Cardiac muscle cell (in vitro differentiated cells and primary cell): ENCODE data around the gene TLE4. TPM values are rescaled to one million over a fixed set of nuclear protein-coding genes. Genes with fewer than 3 reads are reported as not detected.

Source experiments
- DNase-seq, 2 donors: peaks; one replicate each; pipeline versions ENCODE4 v3.0.0 to v3.0.0-alpha.2; 2010 to 2017; ENCODE audit warnings: low read depth in 1 of 2, low spot score in 1 of 2
- H3K27ac ChIP-seq: fragments of 200-600 bp; sonication (generic); 2 replicates; pipeline ENCODE4 v1.5.1; 2016
- H3K27me3 ChIP-seq: fragments of 200-600 bp; sonication (generic); 2 replicates; pipeline ENCODE4 v1.6.0; 2016; ENCODE audit warnings: control low read depth
- H3K36me3 ChIP-seq: fragments of 200-600 bp; sonication (generic); 2 replicates; pipeline ENCODE4 v1.5.1; 2016; ENCODE audit warnings: control low read depth
- H3K4me1 ChIP-seq: fragments of 200-600 bp; sonication (generic); 2 replicates; pipeline ENCODE4 v1.8.1; 2017; ENCODE audit warnings: low read depth, mild to moderate bottlenecking, mixed run types
- H3K4me3 ChIP-seq: fragments of 200-600 bp; sonication (generic); 2 replicates; pipeline ENCODE4 v1.5.1; 2016; ENCODE audit warnings: mild to moderate bottlenecking
- H3K9me3 ChIP-seq: fragments of 200-600 bp; sonication (generic); 2 replicates; pipeline ENCODE4 v1.5.1; 2017; ENCODE audit warnings: low read depth, mild to moderate bottlenecking, control low read depth
- polyA plus RNA-seq: library from polyadenylated mRNA; unstranded; fragments of >200 nt; fragmentation: Nextera tagmentation; extraction: Ambion mirVana; gene quantifications from 2 replicates; pipeline ENCODE4 v1.2.1, GENCODE V29; 2016
- total RNA-seq: library from RNA; depleted of rRNA; stranded (reverse); fragments of >200 nt; gene quantifications from 2 replicates; pipeline ENCODE4 v1.2.3, GENCODE V29; 2016
- TF ChIP-seq, protein P1 (sequence below): IDR thresholded peaks from 2 replicates; pipeline ENCODE4 v1.5.1; 2012; ENCODE audit warnings: low read depth, mild to moderate bottlenecking, low read length

The TLE4 gene
- total and polyA plus RNA-seq, 2 experiments from 2014 or later: 9.1 to 11.9 TPM

DNA sequence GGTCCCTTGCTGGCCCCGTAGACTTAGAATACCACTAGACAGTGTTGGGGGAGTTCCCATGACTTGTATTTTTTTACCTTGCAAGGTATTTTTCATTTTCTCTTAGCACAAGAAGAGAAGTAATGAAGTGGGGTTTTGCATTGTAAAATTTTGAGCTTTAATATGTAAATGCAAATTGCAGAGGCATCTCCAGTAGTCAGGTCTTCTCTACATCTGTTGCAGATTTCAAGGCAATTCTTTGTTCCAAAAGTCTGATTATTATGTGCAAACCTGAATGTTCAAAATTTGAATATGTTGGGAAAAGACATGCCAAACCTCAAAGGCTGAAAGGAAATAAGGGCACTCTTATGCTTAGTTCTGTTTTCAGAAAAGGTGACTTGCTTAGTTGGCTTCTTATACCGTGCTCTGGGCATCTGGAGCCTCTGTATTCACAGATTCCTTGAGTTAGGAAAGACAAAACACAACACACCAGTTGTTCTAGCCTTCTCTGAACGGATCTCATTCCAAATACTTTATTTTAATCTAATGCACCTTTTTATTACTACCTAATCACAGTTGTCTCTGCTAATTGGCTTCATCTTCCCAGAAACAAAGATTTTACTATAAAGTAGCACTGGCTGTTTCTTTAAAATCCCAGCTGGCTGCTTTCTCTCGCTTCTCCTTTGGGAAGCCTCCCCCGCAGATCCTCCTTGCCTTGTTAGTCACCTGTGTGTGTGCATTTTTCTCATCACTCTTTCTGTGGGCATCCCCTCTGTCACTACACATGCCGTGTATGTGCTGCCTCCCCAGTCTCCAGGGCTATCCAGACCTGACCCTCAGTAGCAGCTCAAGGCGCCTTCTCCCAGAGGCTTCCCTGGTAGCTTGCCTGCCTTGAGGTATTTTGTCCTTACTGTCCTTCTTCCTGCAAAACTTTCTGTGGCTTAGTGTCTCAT, 138.2 kb downstream of the TLE4 start:
- DNase-seq: no peak
- no peak overlapping the region for H3K4me3 ChIP-seq
- H3K4me1 ChIP-seq: no peaks in the 10 kb centered on the region
- no peak overlapping the region for H3K27ac ChIP-seq
- no peaks in the 10 kb centered on the region for H3K36me3 ChIP-seq
- no peaks in the 10 kb centered on the region for H3K27me3 ChIP-seq
- TF ChIP-seq, protein P1, sequence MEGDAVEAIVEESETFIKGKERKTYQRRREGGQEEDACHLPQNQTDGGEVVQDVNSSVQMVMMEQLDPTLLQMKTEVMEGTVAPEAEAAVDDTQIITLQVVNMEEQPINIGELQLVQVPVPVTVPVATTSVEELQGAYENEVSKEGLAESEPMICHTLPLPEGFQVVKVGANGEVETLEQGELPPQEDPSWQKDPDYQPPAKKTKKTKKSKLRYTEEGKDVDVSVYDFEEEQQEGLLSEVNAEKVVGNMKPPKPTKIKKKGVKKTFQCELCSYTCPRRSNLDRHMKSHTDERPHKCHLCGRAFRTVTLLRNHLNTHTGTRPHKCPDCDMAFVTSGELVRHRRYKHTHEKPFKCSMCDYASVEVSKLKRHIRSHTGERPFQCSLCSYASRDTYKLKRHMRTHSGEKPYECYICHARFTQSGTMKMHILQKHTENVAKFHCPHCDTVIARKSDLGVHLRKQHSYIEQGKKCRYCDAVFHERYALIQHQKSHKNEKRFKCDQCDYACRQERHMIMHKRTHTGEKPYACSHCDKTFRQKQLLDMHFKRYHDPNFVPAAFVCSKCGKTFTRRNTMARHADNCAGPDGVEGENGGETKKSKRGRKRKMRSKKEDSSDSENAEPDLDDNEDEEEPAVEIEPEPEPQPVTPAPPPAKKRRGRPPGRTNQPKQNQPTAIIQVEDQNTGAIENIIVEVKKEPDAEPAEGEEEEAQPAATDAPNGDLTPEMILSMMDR: no peak
- no peaks in the 10 kb centered on the region for H3K9me3 ChIP-seq

DNA sequence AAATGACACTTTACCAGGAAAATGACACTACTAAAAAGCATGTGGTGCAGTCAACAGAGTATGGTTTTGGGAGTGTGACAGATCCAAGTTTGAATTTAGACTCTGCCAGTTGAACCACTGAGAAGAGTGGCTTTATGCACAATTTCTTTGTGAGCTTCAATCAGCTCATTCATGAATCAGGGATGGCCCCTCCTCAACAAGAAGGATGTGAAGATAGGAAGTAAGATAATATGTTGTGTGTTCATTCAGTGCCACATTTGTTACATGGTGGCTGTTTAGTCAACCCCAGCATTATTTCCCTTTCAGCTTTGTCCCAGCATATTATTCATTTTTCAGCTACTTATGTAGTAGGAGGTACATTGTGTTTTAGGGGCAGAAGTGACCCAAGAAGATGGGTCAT, 140.1 kb downstream of the TLE4 start:
- Histone ChIP-seq H3K27ac (no peak overlapping the region), H3K27me3 (no peaks in the 10 kb centered on the region), H3K36me3 (no peaks in the 10 kb centered on the region), H3K4me1 (no peaks in the 10 kb centered on the region), H3K9me3 (no peaks in the 10 kb centered on the region), H3K4me3 (no peak overlapping the region)
- DNase-seq: no peak
- TF ChIP-seq, protein P1: no peak

DNA sequence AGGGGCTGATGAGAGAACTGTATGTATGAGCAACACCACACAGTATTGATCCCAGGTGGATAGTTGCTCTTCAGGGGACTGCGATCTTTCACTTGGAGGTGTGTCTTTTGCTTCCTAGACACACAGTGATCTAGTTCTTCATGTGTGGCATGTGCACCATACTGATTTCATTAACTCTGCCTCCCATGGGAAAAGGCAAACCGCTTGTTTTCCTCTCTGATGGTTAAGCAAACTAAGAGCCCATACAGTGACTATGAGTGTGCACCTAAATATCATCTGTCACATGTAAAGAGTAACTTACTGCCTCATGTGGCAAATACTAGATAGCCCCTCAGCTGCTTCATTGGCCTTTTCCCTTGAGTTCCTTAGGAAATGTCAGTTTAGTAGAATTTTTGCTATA, 147.3 kb downstream of the TLE4 start:
- H3K4me3 ChIP-seq: no peak overlapping the region
- no peak for DNase-seq
- peaks cover 12% of the 10 kb centered on the region for H3K36me3 ChIP-seq
- H3K9me3 ChIP-seq: no peaks in the 10 kb centered on the region
- H3K27ac ChIP-seq: no peak overlapping the region
- no peaks in the 10 kb centered on the region for H3K4me1 ChIP-seq
- H3K27me3 ChIP-seq: no peaks in the 10 kb centered on the region
- TF ChIP-seq, protein P1: no peak

DNA sequence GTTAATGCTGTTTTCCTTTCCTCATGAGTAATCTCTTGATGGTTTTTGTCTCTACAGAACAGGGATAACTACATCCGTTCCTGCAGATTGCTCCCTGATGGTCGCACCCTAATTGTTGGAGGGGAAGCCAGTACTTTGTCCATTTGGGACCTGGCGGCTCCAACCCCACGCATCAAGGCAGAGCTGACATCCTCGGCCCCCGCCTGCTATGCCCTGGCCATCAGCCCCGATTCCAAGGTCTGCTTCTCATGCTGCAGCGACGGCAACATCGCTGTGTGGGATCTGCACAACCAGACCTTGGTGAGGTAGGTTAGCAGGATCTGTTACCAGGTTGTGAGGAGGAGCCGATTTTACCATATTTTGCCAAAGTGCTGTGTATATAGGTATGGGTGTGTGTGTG, 148.2 kb downstream of the TLE4 start:
- H3K4me3 ChIP-seq: no peak overlapping the region
- TF ChIP-seq, protein P1: no peak
- H3K36me3 ChIP-seq: peaks cover 12% of the 10 kb centered on the region

DNA sequence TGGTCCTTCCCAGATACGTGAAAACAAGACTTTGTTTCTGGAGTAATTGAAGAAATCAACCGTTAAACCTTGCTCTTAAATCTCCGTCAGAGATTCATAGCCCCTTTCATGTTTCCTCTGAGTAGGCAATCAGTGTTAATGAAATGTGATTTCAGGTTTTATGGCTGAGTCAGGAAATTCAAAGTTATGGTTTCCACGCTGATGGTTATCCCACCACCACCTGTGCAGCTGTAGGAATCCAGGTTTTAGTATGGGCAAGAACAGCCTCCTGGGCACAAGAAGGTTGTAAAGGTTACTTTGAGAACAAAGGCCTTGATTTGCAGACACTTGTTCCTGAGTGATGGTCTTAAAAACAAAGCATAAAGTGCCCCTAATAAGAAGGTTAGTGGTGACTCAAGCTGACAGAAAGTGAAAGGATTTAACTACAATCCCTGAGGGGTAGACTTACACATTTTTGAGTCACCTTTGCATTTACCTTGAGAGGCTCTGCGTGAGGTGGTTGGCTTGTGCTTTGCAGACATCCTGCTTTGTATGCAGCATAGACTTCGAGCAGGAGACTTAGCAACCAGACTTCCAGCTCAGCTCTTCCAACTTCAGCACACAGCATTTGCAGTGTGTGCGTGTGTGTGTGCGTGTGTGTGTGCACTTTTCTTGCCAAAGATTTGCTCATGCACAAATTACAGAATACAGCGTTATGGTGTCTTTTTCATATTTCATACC, 159.6 kb downstream of the TLE4 start:
- Histone ChIP-seq H3K27me3 (no peaks in the 10 kb centered on the region), H3K36me3 (no peaks in the 10 kb centered on the region), H3K4me3 (no peak overlapping the region), H3K4me1 (no peaks in the 10 kb centered on the region), H3K27ac (no peak overlapping the region), H3K9me3 (no peaks in the 10 kb centered on the region)
- DNase-seq: no peak
- TF ChIP-seq, protein P1: no peak

More for the DNA sequence above, 148.2 kb downstream of the TLE4 start:
- DNase-seq: no peak
- H3K4me1 ChIP-seq: no peaks in the 10 kb centered on the region
- H3K27me3 ChIP-seq: no peaks in the 10 kb centered on the region
- no peaks in the 10 kb centered on the region for H3K9me3 ChIP-seq
- no peak overlapping the region for H3K27ac ChIP-seq
